ES-I3 (cell line): ENCODE data around the gene USP30.
"Not testable (repeated sequence)": the region's sequence is repeated elsewhere in the genome, so short reads cannot be mapped to it uniquely, and the experiment has no call there.

Experiments used
- H3K36me3 ChIP-seq: 2 replicates; pipeline ENCODE4 v1.6.1; 2013; ENCODE audit warnings: mild to moderate bottlenecking, low read length, control low read depth, moderate library complexity; ENCODE audit not compliant: insufficient read depth
- H3K4me1 ChIP-seq: 2 replicates; pipeline ENCODE4 v1.6.1; 2013; ENCODE audit warnings: mild to moderate bottlenecking, control low read depth, low read length; ENCODE audit not compliant: insufficient read depth
- H3K9ac ChIP-seq: 2 replicates; pipeline ENCODE4 v1.6.1; 2013; ENCODE audit warnings: low read depth, mild to moderate bottlenecking, low read length, moderate library complexity
- H3K9me3 ChIP-seq: 2 replicates; pipeline ENCODE4 v1.6.1; 2013; ENCODE audit warnings: mild to moderate bottlenecking, low read length, moderate library complexity; ENCODE audit not compliant: control insufficient read depth, insufficient read depth

USP30 gene

DNA sequence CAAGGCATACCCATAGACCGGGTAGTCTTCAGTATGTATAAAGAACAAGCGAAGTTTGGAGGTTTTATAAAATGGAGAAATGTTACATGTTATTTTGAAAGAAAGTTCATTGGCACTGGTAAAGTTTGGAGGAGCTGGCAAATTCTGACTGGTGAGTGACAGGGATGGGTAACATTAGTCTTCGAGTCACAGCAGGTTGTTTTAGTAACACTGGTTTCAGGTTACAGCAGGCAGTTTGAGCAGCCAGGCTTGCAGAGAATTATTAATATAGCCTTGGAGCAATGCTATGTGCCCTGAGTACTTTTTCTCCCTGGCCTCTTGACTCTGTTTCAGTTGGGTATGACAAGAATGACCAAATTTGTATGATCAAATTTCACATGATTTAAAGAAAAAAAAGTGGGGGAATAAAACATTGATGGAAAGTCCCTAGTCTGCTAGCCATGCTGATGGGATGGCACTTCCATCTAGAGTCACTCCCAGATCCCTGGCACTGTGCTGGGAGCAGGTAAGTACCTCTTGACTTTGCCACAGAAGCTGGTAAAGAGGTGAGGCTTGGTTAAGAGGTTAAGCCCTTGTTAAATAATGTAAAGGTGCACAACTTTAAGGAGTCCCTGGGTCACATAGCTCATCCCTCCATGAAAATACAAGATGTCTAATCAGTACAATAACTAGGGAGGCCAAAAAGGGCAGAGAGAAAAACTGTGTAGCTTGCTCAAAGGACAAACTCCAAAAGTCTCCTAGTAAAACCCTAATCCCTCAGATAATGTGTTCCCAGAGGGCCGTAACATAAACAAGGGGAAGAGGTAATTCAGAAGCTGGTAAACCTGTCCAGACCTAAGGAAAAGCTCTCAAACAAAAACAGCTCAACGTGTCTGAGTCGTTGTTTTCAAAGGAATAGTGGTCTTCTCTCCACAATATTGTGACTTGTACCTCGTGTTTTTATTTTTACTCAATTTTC lies 18.9 kb upstream of the USP30 start:
- H3K9ac ChIP-seq, result no peak overlapping the region
- H3K9me3 ChIP-seq, result no peaks in the 10 kb centered on the region; the same call in 1 of the 2 replicates
- H3K36me3 ChIP-seq, result no peaks in the 10 kb centered on the region
- no peaks in the 10 kb centered on the region for H3K4me1 ChIP-seq

- Histone ChIP-seq H3K9ac (no peak overlapping the region), H3K4me1 (no peaks in the 10 kb centered on the region), H3K36me3 (no peaks in the 10 kb centered on the region), H3K9me3 (no peaks in the 10 kb centered on the region; the same call in 1 of the 2 replicates)
Measured at GRCh38 chr12:109036975-109037374, 15.4 kb upstream of the USP30 start.

DNA sequence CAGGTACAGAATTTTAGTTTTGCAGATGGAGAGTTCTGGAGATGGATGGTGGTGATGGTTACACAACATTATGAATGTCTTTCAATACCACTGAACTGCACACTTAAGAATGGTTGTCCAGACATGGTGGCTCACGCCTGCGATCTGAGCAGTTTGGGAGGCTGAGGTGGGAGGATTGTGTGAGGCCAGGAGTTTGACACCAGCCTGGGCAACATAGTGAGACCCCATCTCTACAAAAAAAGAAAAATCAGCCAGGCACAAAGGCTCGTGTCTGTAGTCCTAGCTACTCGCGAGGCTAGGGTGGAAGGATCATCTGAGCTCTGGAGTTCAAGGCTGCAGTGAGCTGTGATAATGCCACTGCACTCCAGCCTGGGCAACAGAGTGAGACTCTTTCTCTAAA lies 8.1 kb upstream of the USP30 start:
- H3K9ac ChIP-seq, result no peak overlapping the region
- no peaks in the 10 kb centered on the region for H3K9me3 ChIP-seq
- no peaks in the 10 kb centered on the region for H3K4me1 ChIP-seq
- H3K36me3 ChIP-seq, result no peaks in the 10 kb centered on the region

DNA sequence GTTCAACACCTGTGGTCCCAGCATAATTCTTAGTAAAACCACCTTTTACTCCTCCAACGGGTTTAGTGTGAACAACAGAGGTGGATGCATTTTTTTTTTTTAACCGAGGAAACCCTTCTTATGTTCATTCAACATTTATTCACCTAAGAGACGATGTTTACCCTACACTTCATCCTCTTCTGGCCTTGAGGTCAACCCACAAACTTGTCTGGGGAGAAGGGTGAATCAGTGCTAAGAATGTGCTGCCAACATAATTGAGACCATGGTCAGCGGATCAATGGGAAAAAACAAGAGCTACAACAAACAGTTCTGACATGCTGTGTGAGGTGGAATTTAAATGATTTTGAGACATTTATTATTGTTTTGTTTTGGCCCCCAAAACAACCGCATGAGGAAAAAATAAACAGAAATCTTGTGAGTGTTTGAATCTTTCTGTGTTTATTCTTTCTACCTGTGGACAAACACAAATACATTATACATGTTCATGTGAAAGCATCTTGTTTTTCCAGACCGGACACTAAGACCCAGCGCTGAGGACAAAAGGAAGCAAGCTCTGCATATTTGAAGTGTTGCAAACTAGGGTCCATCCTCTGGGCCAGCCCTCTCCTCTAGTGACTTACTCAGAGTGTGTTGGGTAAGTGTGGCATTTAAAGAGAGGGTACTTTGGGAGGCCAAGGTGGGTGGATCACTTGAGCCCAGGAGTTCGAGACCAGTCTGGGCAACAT lies 5.1 kb upstream of the USP30 start:
- Histone ChIP-seq H3K36me3 (no peaks in the 10 kb centered on the region), H3K4me1 (no peaks in the 10 kb centered on the region), H3K9ac (no peak overlapping the region), H3K9me3 (no peaks in the 10 kb centered on the region)

- not testable (repeated sequence) for H3K9me3 ChIP-seq, H3K9ac ChIP-seq, H3K36me3 ChIP-seq, H3K4me1 ChIP-seq
Measured at GRCh38 chr12:109048706-109049105, 3.7 kb upstream of the USP30 start.

GRCh38 chr12:109049794-109050193 lies 2.6 kb upstream of the USP30 start:
- H3K4me1 ChIP-seq, H3K36me3 ChIP-seq, H3K9me3 ChIP-seq, H3K9ac ChIP-seq: not testable (repeated sequence)

DNA sequence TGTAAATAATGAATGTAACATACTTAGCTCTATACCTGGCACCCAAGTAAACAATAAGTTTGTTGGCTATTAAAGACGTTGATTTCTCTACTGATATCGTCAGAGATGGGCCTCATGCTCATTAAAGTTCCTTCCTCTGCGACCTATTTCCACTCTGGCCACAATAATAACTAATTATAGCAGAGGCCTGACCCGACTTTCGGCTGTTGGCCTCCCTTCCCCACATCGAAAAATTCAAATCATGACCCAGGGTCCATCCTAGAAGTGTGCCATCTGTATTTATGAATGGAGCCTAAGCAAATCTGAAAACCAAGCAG lies 321 bp upstream of the USP30 start:
- H3K36me3 ChIP-seq, result no peaks in the 10 kb centered on the region
- H3K9ac ChIP-seq, result peak overlapping the region; percentile 48; the same call in 1 of the 2 replicates
- no peaks in the 10 kb centered on the region for H3K9me3 ChIP-seq
- H3K4me1 ChIP-seq, result no peaks in the 10 kb centered on the region

DNA sequence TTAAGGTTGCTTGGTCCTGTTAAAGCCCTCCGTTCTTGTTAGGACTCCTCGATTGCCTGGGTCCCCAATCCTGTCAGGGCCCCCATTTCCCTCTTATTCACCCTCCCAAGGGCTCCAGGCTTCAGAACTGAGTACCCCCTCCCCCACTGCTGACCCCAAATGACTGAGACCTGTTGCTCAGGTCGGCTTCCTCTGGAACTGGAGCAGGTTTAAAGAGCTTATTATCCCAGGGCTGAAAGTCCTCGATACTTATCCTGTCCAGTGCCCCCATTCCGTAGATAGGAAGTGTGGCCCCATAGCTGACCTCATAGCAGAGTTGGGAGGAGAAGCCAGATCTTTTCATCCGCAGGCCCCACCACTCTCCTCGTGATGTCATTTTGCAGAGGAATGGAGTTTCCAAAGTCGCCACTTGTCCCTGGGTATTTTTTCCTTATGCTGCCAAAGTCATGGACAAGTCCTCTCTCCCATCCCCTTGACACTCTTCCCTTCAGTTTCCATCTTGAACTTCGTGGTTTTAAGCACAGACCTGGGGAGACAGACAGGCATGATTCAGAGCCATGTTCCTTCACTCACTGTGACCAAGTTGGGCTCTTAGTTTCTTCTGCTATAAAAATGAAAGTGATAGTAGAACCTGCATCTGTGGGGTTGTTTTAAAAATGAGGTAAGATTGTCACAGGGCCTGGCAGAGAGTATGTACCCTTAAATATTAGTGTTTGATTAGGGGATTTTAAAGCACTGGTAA lies 1.2 kb downstream of the USP30 start:
- peak overlapping the region; percentile 85 for H3K9ac ChIP-seq
- no peaks in the 10 kb centered on the region for H3K4me1 ChIP-seq
- H3K9me3 ChIP-seq, result no peaks in the 10 kb centered on the region
- H3K36me3 ChIP-seq, result no peaks in the 10 kb centered on the region; the same call in 1 of the 2 replicates

DNA sequence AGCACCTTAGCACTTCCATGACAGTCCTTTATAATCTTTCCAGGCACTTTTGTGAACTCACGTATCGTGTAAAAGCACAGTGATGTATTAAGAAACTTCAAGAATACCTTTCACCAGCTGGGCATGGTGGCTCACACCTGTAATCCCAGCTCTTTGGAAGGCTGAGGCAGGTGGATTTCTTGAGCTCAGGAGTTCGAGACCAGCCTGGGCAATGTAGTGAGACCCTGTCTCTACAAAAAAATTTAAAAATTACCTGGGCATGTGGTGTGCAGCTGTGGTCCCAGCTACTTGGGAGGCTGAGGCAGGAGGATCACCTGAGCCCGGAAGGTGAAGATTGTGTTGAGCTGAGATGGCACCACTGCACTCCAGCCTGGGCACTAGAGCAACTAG lies 1.7 kb downstream of the USP30 start:
- H3K4me1 ChIP-seq, H3K9ac ChIP-seq: not testable (repeated sequence)

GRCh38 chr12:109054520-109054919 lies 2.1 kb downstream of the USP30 start:
- Histone ChIP-seq H3K9me3 (no peaks in the 10 kb centered on the region), H3K36me3 (no peaks in the 10 kb centered on the region; the same call in 1 of the 2 replicates), H3K4me1 (no peaks in the 10 kb centered on the region), H3K9ac (no peak overlapping the region)

More for the DNA sequence above, 1.7 kb downstream of the USP30 start:
- H3K9me3 ChIP-seq, H3K36me3 ChIP-seq: not testable (repeated sequence)

DNA sequence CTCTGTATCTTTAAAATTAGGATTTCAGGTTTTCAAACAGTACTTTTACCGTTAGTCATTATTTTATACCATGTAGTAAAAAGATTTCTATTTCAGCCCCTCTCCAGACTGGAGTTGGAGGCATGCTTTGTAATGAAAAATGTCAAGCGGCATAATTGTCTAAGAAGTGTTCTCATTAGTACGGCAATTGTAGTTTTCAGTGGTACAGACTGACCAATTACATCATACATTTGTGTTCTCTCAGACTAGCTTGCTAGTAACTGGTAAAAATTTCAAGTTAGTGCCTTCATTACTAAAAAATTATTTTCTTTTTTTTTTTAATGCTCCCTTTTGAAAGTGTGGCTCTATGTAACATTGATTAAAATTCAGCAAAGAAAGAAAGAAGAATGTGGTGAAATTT lies 4.5 kb downstream of the USP30 start:
- Histone ChIP-seq H3K9ac (no peak overlapping the region), H3K4me1 (no peaks in the 10 kb centered on the region), H3K9me3 (no peaks in the 10 kb centered on the region), H3K36me3 (no peaks in the 10 kb centered on the region; the same call in 1 of the 2 replicates)

DNA sequence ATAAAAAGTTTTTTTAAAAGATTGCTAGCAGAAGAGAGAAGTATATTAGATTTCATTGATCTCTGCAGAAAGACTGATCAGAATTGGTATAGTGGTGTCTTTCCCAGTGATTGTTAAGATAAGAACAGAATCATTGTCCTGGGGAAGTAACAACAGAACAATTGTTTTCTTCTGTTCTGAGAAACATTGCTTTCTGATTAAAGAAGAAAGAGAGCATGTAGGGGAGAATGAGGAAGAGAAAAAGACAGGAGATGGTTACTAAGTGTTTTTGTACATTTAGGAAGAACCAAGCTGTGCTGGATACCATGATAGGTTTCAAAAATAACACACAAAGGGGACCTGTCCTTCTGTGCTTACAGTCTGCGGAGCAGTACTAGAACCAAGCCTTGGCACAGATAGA lies 5.0 kb downstream of the USP30 start:
- no peaks in the 10 kb centered on the region for H3K4me1 ChIP-seq
- H3K36me3 ChIP-seq, result no peaks in the 10 kb centered on the region; the same call in 1 of the 2 replicates
- H3K9me3 ChIP-seq, result no peaks in the 10 kb centered on the region
- no peak overlapping the region for H3K9ac ChIP-seq

DNA sequence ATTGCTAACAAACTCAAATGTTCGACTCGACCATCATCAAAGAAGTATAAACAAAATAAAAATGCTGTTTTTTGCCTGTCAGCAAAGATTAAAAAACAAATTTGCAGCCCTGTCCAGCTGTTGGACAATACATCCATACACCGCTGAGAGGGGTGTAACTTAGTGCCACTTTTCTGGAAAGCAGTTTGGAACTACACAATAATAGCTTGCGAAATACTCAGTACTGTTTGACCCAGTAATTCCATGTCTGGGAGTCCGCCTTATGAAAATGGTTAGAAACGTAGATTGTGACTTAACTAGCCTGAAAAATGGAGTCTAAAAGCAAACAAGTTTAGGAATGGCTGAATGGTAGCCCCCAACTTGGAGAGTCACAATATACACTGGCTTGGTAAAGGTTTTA lies 6.4 kb downstream of the USP30 start:
- Histone ChIP-seq H3K36me3 (no peaks in the 10 kb centered on the region; the same call in 1 of the 2 replicates), H3K4me1 (no peaks in the 10 kb centered on the region), H3K9ac (no peak overlapping the region), H3K9me3 (no peaks in the 10 kb centered on the region)

GRCh38 chr12:109064143-109064542 lies 11.8 kb downstream of the USP30 start:
- H3K36me3 ChIP-seq, result no peaks in the 10 kb centered on the region
- H3K9ac ChIP-seq, result no peak overlapping the region
- no peaks in the 10 kb centered on the region for H3K4me1 ChIP-seq
- H3K9me3 ChIP-seq, result no peaks in the 10 kb centered on the region
